HepG2 (cell line): ENCODE measurements around the gene ARHGAP45. TPM values are rescaled to one million over a fixed set of nuclear protein-coding genes. Genes with fewer than 3 reads are reported as not detected.

Experiments used
- ATAC-seq: fragments of 200-7000 bp; cut with Tn5 transposase; 3 replicates; pipeline ENCODE4 v1.9.1; 2020; ENCODE audit warnings: mild to moderate bottlenecking, moderate library complexity
- BruUV-seq: library from RNA; stranded (reverse); fragments of 400-500 nt; replicated peaks from 2 replicates; lab custom pipeline; 2021; lab: Mats Ljungman, UMichigan
- CTCF ChIA-PET: fragments of 300-600 bp; formaldehyde crosslinking; extraction: SDS; loops from one replicate; lab custom pipeline; 2021; ENCODE audit warnings: low total read pairs, inconsistent platforms, low intra/inter-chr PET ratio; lab: Yijun Ruan, JAX
- POLR2A ChIA-PET: fragments of 350-600 bp; sonication (Branson Sonifier 250); formaldehyde crosslinking; loops from one replicate; lab custom pipeline; 2020; ENCODE audit warnings: antibody characterized with exemption, inconsistent platforms; lab: Yijun Ruan, JAX
- DNase-seq: peaks from one replicate; pipeline ENCODE4 v3.0.0-alpha.2; 2015; ENCODE audit warnings: low spot score
- FAIRE-seq: peaks from 3 replicates; lab custom pipeline; 2011; peaks lifted over from hg19 to GRCh38; lab: Jason Lieb, UNC
- H2AFZ ChIP-seq: one replicate; pipeline ENCODE4 v1.6.1; 2011; ENCODE audit warnings: low read length, inconsistent platforms
- H3K27ac ChIP-seq: fragments of 300-600 bp; 3 replicates; pipeline ENCODE4 v1.8.0; 2011; ENCODE audit warnings: mixed run types, mild to moderate bottlenecking, mixed read lengths, low read length, inconsistent platforms; ENCODE audit not compliant: insufficient read depth; ENCODE audit errors: extremely low read length
- H3K27me3 ChIP-seq, 2 experiments: fragments of 200-600 bp in 1 of 2; 2 replicates in 1 of 2; 3 replicates in 1 of 2; pipeline versions ENCODE4 v1.6.0 to v1.8.0; 2011; ENCODE audit warnings: low read length in 2 of 2, mild to moderate bottlenecking in 2 of 2, moderate library complexity in 2 of 2, inconsistent platforms in 1 of 2; ENCODE audit not compliant: insufficient read depth in 2 of 2, control insufficient read depth in 1 of 2
- H3K36me3 ChIP-seq, 2 experiments: fragments of 200-600 bp in 1 of 2; replicated peaks in 1 of 2; 2 replicates in 1 of 2; 3 replicates in 1 of 2; pipeline versions ENCODE4 v1.5.1 to v1.8.0; 2011; ENCODE audit warnings: low read length in 2 of 2, inconsistent platforms in 1 of 2; ENCODE audit not compliant: insufficient read depth in 2 of 2, control insufficient read depth in 1 of 2
- H3K4me1 ChIP-seq: 2 replicates; pipeline ENCODE4 v1.5.1; 2012; ENCODE audit warnings: low read length, inconsistent platforms; ENCODE audit not compliant: insufficient read depth
- H3K4me2 ChIP-seq: 2 replicates; pipeline ENCODE4 v1.6.0; 2011; ENCODE audit warnings: low read depth, low read length, inconsistent platforms
- H3K4me3 ChIP-seq, 3 experiments: fragments of 200-600 bp in 1 of 3; sonication (generic), shearing (Covaris generic) in 1 of 3; replicated peaks in 1 of 3; 2 replicates each; pipeline ENCODE4 v1.5.1; 2011 to 2016; ENCODE audit warnings: low read length in 3 of 3, inconsistent platforms in 2 of 3, low read depth in 2 of 3, mild to moderate bottlenecking in 2 of 3, control low read depth in 1 of 3, mixed read lengths in 1 of 3; ENCODE audit not compliant: insufficient read depth in 1 of 3
- H3K79me2 ChIP-seq: one replicate; pipeline ENCODE4 v1.6.1; 2011; ENCODE audit warnings: low read length, inconsistent platforms; ENCODE audit not compliant: insufficient read depth
- H3K9ac ChIP-seq: 2 replicates; pipeline ENCODE4 v1.6.0; 2011; ENCODE audit warnings: mild to moderate bottlenecking, low read depth, low read length, inconsistent platforms; ENCODE audit not compliant: insufficient read depth
- H3K9me3 ChIP-seq: 2 replicates; pipeline ENCODE4 v1.5.1; 2012; ENCODE audit warnings: mild to moderate bottlenecking, low read length
- H4K20me1 ChIP-seq: 2 replicates; pipeline ENCODE4 v1.6.0; 2011; ENCODE audit warnings: inconsistent platforms, mild to moderate bottlenecking, low read length, moderate library complexity; ENCODE audit not compliant: insufficient read depth
- ATF2 ChIP-seq: sonication (generic); formaldehyde crosslinking; IDR thresholded peaks from 2 replicates; pipeline ENCODE4 v1.4.0; 2020; ENCODE audit warnings: missing genetic modification reagents
- HNRNPK ChIP-seq: fragments of 200-400 bp; formaldehyde crosslinking; IDR thresholded peaks from 2 replicates; pipeline ENCODE4 v1.6.1; 2018; ENCODE audit warnings: low read length, low read depth, moderate library complexity, mild to moderate bottlenecking; ENCODE audit not compliant: poor library complexity, severe bottlenecking
- NCOA5 ChIP-seq: sonication (generic); formaldehyde crosslinking; IDR thresholded peaks from 2 replicates; pipeline ENCODE4 v1.4.0; 2020; ENCODE audit warnings: missing genetic modification reagents
- NR2F2 ChIP-seq: IDR thresholded peaks from 2 replicates; pipeline ENCODE4 v1.6.1; 2012; ENCODE audit warnings: low read depth, inconsistent platforms, borderline replicate concordance
- POLR2AphosphoS5 ChIP-seq: IDR thresholded peaks from 2 replicates; pipeline ENCODE4 v1.6.1; 2012; ENCODE audit warnings: low read depth, low read length
- POLR2G ChIP-seq: fragments of 200-400 bp; formaldehyde crosslinking; IDR thresholded peaks from 2 replicates; pipeline ENCODE4 v1.6.1; 2018; ENCODE audit warnings: mild to moderate bottlenecking, low read depth, low read length, moderate library complexity
- RBM22 ChIP-seq: fragments of 200-400 bp; formaldehyde crosslinking; optimal IDR thresholded peaks from 2 replicates; pipeline ENCODE3; 2017; ENCODE audit warnings: mild to moderate bottlenecking, low read length, moderate library complexity
- ZNF275 ChIP-seq: sonication (generic); formaldehyde crosslinking; IDR thresholded peaks from 2 replicates; pipeline ENCODE4 v1.8.0; 2022; ENCODE audit warnings: missing genetic modification reagents, mild to moderate bottlenecking, inconsistent platforms, borderline replicate concordance
- ZNF564 ChIP-seq: sonication (generic); formaldehyde crosslinking; IDR thresholded peaks from 2 replicates; pipeline ENCODE4 v1.8.1; 2023; ENCODE audit warnings: mild to moderate bottlenecking, missing genetic modification reagents
- ZNF639 ChIP-seq: conservative IDR thresholded peaks from 2 replicates; pipeline ENCODE4 v1.6.1; 2018; ENCODE audit warnings: missing genetic modification reagents
- WGBS: methylation state at CpG from one replicate; pipeline ENCODE4 v1.1.6; 2017; ENCODE audit warnings: low lambda C conversion rate; 5-methylcytosine and 5-hydroxymethylcytosine counted together
- in situ Hi-C: cut with HindIII; loops from 2 replicates; pipeline ENCODE4 v1.10.0; 2017; ENCODE audit warnings: low pct_unique_long_range_greater_than_20kb; ENCODE audit not compliant: extremely low pct_ligation_motif_present
- intact Hi-C: fragments of 100-400 bp; cut with micrococcal nuclease; formaldehyde crosslinking; loops from one replicate; pipeline ENCODE4 v1.10.0; 2022; ENCODE audit not compliant: unreplicated experiment
- polyA plus RNA-seq, 8 experiments: library from polyadenylated mRNA; depleted of rRNA in 3 of 8; stranded (reverse) in 7 of 8; unstranded in 1 of 8; fragments of >200 nt; fragmentation: Illumina TruSeq in 4 of 8; extraction: Trizol in 4 of 8; gene quantifications; 2 replicates each; pipeline versions ENCODE4 v1.2.1 to v1.2.3, GENCODE V29; 2011 to 2016; ENCODE audit warnings: low read depth in 4 of 8, missing spikeins in 1 of 8, mixed read lengths in 1 of 8; ENCODE audit not compliant: insufficient read depth in 1 of 8
- total RNA-seq, 5 experiments: library from RNA; depleted of rRNA; stranded (reverse); fragments of >200 nt; fragmentation: Illumina TruSeq; extraction: Trizol; gene quantifications; 2 replicates each; pipeline ENCODE4 v1.2.3, GENCODE V29; 2016; ENCODE audit warnings: low read depth in 1 of 5
- TF ChIP-seq, protein P1 (sequence below): IDR thresholded peaks from 2 replicates; pipeline ENCODE4 v1.6.1; 2012; ENCODE audit warnings: low read depth, low read length, improper control_type of control experiment

ARHGAP45 gene
- total and polyA plus RNA-seq, 2 of the 13 experiments (the other 11 are each of a cell fraction or from before 2014, with no cell fraction given) = 0.84 to 32.0 TPM

- no peak for TF ChIP-seq ZNF275 (CRISPR knock-in tag)
- TF ChIP-seq ATF2 = no peak
These were observed 17.3 kb downstream of the ARHGAP45 start (continued) for GRCh38 chr19:1084024-1084868.

- Histone ChIP-seq H3K9ac (no peak overlapping the region), H3K4me1 (peaks cover 9% of the 10 kb centered on the region), H2AFZ (no peak overlapping the region), H3K36me3 (peaks cover 10 to 18% of the 10 kb centered on the region in 2 experiments; a peak in 4 of 5 replicates), H4K20me1 (no peaks in the 10 kb centered on the region), H3K27ac (no peak overlapping the region), H3K4me3 (no peak overlapping the region), H3K79me2 (no peaks in the 10 kb centered on the region), H3K27me3 (no peaks in the 10 kb centered on the region), H3K4me2 (no peak overlapping the region), H3K9me3 (no peaks in the 10 kb centered on the region)
- ATAC-seq = no peak
- POLR2A ChIA-PET = interaction anchor here (1.2 to 2.1 kb wide), 5 partner anchors 9 to 28 kb away, joined by 3 to 8 read pairs (median 5); no protein-coding TSS in a partner anchor
- CTCF ChIA-PET = no interaction called here
- in situ Hi-C loops = no loop called here
- BruUV-seq = no TSS peak
- WGBS = 92% methylated on average over 8 of the region's 8 CpGs
- no peak for FAIRE-seq
- TF ChIP-seq NR2F2 = peak; percentile 3; the same call in 1 of the 2 replicates
- peak; percentile 39; the same call in 1 of the 2 replicates for TF ChIP-seq POLR2AphosphoS5
- TF ChIP-seq NCOA5 (CRISPR knock-in tag) = no peak
- TF ChIP-seq ZNF564 (CRISPR knock-in tag) = 0 out of 2 replicates have a peak, but pooled peaks have one; percentile 11
- peak; percentile 32 for TF ChIP-seq POLR2G
- no peak for TF ChIP-seq RBM22
- no peak for TF ChIP-seq ZNF639 (CRISPR knock-in tag)
- peak; percentile 60 for TF ChIP-seq HNRNPK
- TF ChIP-seq, protein P1, sequence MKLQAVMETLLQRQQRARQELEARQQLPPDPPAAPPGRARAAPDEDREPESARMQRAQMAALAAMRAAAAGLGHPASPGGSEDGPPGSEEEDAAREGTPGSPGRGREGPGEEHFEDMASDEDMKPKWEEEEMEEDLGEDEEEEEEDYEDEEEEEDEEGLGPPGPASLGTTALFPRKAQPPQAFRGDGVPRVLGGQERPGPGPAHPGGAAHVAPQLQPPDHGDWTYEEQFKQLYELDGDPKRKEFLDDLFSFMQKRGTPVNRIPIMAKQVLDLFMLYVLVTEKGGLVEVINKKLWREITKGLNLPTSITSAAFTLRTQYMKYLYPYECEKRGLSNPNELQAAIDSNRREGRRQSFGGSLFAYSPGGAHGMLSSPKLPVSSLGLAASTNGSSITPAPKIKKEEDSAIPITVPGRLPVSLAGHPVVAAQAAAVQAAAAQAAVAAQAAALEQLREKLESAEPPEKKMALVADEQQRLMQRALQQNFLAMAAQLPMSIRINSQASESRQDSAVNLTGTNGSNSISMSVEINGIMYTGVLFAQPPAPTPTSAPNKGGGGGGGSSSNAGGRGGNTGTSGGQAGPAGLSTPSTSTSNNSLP = no peak
- intact Hi-C loops = no loop called here
- no peak for DNase-seq
These were observed 18.2 kb downstream of the ARHGAP45 start for GRCh38 chr19:1085053-1085658.
